Osteoblast (primary cell): Measurements from ENCODE around the gene CACNA1C. TPM values are rescaled to one million over a fixed set of nuclear protein-coding genes. Genes with fewer than 3 reads are reported as not detected.
"Not testable (repeated sequence)": the region's sequence is repeated elsewhere in the genome, so short reads cannot be mapped to it uniquely, and the experiment has no call there.

ENCODE experiments used
- DNase-seq: peaks from one replicate; pipeline ENCODE4 v3.0.0; 2011; ENCODE audit warnings: low spot score, mixed read lengths; ENCODE audit not compliant: insufficient read length; ENCODE audit errors: missing footprints
- H2AFZ ChIP-seq: 2 replicates; pipeline ENCODE4 v1.6.0; 2011; ENCODE audit warnings: mild to moderate bottlenecking, low read length
- H3K27ac ChIP-seq: 2 replicates; pipeline ENCODE4 v1.5.1; 2011; ENCODE audit warnings: mild to moderate bottlenecking, low read depth, low read length, moderate library complexity
- H3K27me3 ChIP-seq: 2 replicates; pipeline ENCODE4 v1.6.0; 2012; ENCODE audit warnings: mild to moderate bottlenecking, control low read depth, inconsistent platforms, low read length, moderate library complexity; ENCODE audit not compliant: insufficient read depth
- H3K36me3 ChIP-seq: 2 replicates; pipeline ENCODE4 v1.5.1; 2011; ENCODE audit warnings: mild to moderate bottlenecking, low read length, control low read depth, moderate library complexity; ENCODE audit not compliant: insufficient read depth
- H3K4me1 ChIP-seq: 2 replicates; pipeline ENCODE4 v1.5.1; 2011; ENCODE audit warnings: mild to moderate bottlenecking, low read length, control low read depth, moderate library complexity; ENCODE audit not compliant: insufficient read depth
- H3K4me2 ChIP-seq: 2 replicates; pipeline ENCODE4 v1.6.0; 2011; ENCODE audit warnings: mild to moderate bottlenecking, low read length; ENCODE audit not compliant: insufficient read depth
- H3K4me3 ChIP-seq: fragments of 200-600 bp; sonication (generic); 3 replicates; pipeline ENCODE4 v1.5.1; 2012; ENCODE audit warnings: mild to moderate bottlenecking, low read length, inconsistent platforms; ENCODE audit not compliant: insufficient read depth
- H3K79me2 ChIP-seq: 2 replicates; pipeline ENCODE4 v1.6.0; 2012; ENCODE audit warnings: mild to moderate bottlenecking, low read length, control low read depth, inconsistent platforms; ENCODE audit not compliant: insufficient read depth
- H3K9me3 ChIP-seq: 2 replicates; pipeline ENCODE4 v1.5.1; 2011; ENCODE audit warnings: low read depth, low read length, control low read depth
- H4K20me1 ChIP-seq: 2 replicates; pipeline ENCODE4 v1.6.0; 2012; ENCODE audit warnings: mild to moderate bottlenecking, low read length, control low read depth; ENCODE audit not compliant: insufficient read depth
- total RNA-seq: library from RNA; depleted of rRNA; stranded (reverse); fragments of >200 nt; gene quantifications from 2 replicates; pipeline ENCODE4 v1.2.3, GENCODE V29; 2012
- TF ChIP-seq, protein P1 (sequence below): IDR thresholded peaks from 2 replicates; pipeline ENCODE4 v1.5.1; 2011; ENCODE audit warnings: mild to moderate bottlenecking, low read depth, low read length, moderate library complexity; ENCODE audit errors: extremely low read depth

Gene CACNA1C
- total RNA-seq, 1 donor, result 19.2 TPM

DNA sequence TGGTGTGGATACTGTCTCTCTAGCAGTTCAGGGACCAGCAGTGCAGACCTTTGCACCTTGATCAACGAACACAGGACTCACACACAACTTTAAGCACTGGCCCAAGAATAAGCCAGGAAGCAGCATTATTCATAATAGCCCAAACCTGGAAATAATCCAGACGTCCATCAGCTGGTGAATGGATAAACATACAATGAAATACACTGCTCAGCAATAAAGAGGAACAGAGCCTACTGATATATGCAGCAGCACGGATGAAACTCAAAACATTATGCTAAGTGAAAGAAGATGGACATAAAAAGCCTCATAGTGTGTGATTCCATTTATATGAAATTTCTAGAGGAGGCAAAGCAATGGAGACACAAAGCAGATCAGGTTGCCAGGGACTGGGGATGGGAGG lies 438.0 kb downstream of the CACNA1C start:
- Histone ChIP-seq H2AFZ (no peak overlapping the region), H4K20me1 (no peaks in the 10 kb centered on the region), H3K4me3 (no peak overlapping the region), H3K4me2 (no peak overlapping the region), H3K36me3 (peaks cover 11% of the 10 kb centered on the region), H3K27ac (no peak overlapping the region), H3K9me3 (no peaks in the 10 kb centered on the region), H3K79me2 (no peaks in the 10 kb centered on the region), H3K27me3 (no peaks in the 10 kb centered on the region), H3K4me1 (no peaks in the 10 kb centered on the region)
- no peak for DNase-seq
- TF ChIP-seq, protein P1, sequence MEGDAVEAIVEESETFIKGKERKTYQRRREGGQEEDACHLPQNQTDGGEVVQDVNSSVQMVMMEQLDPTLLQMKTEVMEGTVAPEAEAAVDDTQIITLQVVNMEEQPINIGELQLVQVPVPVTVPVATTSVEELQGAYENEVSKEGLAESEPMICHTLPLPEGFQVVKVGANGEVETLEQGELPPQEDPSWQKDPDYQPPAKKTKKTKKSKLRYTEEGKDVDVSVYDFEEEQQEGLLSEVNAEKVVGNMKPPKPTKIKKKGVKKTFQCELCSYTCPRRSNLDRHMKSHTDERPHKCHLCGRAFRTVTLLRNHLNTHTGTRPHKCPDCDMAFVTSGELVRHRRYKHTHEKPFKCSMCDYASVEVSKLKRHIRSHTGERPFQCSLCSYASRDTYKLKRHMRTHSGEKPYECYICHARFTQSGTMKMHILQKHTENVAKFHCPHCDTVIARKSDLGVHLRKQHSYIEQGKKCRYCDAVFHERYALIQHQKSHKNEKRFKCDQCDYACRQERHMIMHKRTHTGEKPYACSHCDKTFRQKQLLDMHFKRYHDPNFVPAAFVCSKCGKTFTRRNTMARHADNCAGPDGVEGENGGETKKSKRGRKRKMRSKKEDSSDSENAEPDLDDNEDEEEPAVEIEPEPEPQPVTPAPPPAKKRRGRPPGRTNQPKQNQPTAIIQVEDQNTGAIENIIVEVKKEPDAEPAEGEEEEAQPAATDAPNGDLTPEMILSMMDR, result no peak

DNA sequence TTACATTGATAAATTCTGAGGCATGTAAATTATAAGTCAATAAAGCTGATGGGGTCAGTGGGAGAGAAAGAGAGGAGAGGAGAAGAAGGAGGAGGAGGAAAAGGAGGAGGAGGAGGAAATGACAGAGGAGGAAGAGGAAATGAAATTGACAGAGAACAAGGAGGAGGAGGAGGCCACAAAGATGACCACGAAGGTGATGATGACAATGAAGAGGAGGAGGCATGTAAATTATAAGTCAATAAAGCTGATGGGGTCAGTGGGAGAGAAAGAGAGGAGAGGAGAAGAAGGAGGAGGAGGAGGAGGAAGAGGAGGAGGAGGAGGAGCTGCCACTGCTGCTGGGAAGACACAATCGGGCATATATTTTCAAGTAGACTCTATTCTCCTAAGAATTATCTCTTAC lies 438.6 kb downstream of the CACNA1C start:
- not testable (repeated sequence) for H3K4me2 ChIP-seq, H3K9me3 ChIP-seq, DNase-seq, H3K27me3 ChIP-seq, H3K4me3 ChIP-seq, H4K20me1 ChIP-seq, H3K27ac ChIP-seq, H3K79me2 ChIP-seq, H2AFZ ChIP-seq, H3K4me1 ChIP-seq
- H3K36me3 ChIP-seq, result peaks cover 11% of the 10 kb centered on the region

GRCh38 chr12:2492236-2492635 lies 439.4 kb downstream of the CACNA1C start:
- no peaks in the 10 kb centered on the region for H3K4me1 ChIP-seq
- H3K27ac ChIP-seq, result no peak overlapping the region
- no peak overlapping the region for H3K4me2 ChIP-seq
- no peak overlapping the region for H3K4me3 ChIP-seq
- no peaks in the 10 kb centered on the region for H3K9me3 ChIP-seq
- H3K36me3 ChIP-seq, result peaks cover 8% of the 10 kb centered on the region
- H4K20me1 ChIP-seq, result no peaks in the 10 kb centered on the region
- TF ChIP-seq, protein P1, result no peak
- no peaks in the 10 kb centered on the region for H3K79me2 ChIP-seq
- no peak overlapping the region for H2AFZ ChIP-seq
- no peaks in the 10 kb centered on the region for H3K27me3 ChIP-seq
- DNase-seq, result no peak

DNA sequence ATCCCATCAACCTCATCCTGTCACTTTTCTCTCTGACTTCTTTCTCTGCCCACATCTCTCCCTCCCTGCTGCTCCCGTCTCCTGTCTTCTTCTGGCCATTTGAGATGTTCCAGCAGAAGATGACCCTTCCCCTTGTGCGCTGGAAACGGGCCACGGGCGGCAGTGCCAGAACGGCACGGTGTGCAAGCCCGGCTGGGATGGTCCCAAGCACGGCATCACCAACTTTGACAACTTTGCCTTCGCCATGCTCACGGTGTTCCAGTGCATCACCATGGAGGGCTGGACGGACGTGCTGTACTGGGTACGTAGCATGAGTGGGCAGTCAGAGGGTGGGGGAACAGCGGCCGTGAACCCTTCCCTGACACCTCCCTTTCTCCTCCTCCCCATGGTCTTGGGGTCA lies 440.3 kb downstream of the CACNA1C start:
- no peak for DNase-seq
- Histone ChIP-seq H3K9me3 (no peaks in the 10 kb centered on the region), H3K27me3 (no peaks in the 10 kb centered on the region), H4K20me1 (no peaks in the 10 kb centered on the region), H3K4me1 (no peaks in the 10 kb centered on the region), H2AFZ (no peak overlapping the region), H3K27ac (no peak overlapping the region), H3K36me3 (peaks cover 6% of the 10 kb centered on the region), H3K79me2 (no peaks in the 10 kb centered on the region), H3K4me3 (no peak overlapping the region), H3K4me2 (no peak overlapping the region)
- TF ChIP-seq, protein P1, result no peak
